ENCODE results near the gene AMN.

Gene AMN

DNA sequence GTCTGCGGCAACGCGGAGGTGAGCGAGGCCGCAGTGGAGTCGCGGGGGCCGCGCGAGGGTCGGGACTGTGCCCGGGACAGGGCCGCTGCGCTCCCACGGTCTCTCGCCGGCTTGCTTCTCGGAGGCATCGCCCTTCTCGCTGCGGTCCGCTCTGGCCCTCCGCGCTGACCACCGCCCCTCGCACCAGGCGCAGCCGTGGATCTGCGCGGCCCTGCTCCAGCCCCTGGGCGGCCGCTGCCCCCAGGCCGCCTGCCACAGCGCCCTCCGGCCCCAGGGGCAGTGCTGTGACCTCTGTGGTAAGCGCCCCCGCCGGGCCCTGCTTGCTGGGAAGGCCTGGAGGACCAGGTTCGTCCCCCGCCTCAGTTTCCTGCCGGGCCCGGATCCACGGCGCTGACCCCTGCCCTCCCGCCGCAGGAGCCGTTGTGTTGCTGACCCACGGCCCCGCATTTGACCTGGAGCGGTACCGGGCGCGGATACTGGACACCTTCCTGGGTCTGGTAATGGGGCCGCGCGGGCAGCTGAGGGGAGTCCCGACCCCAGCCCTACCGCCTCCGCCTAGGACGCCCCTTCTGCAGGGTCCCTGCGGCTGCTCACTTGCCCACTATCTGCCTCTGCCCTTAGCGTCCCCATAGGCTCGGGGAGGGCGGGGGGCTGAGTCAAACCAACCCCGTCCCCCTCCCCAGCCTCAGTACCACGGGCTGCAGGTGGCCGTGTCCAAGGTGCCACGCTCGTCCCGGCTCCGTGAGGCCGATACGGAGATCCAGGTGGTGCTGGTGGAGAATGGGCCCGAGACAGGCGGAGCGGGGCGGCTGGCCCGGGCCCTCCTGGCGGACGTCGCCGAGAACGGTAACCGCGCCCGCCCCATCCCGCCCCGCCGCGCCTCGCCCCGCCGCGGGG, 7.0 kb downstream of the AMN start:
- no peak for DNase-seq

DNA sequence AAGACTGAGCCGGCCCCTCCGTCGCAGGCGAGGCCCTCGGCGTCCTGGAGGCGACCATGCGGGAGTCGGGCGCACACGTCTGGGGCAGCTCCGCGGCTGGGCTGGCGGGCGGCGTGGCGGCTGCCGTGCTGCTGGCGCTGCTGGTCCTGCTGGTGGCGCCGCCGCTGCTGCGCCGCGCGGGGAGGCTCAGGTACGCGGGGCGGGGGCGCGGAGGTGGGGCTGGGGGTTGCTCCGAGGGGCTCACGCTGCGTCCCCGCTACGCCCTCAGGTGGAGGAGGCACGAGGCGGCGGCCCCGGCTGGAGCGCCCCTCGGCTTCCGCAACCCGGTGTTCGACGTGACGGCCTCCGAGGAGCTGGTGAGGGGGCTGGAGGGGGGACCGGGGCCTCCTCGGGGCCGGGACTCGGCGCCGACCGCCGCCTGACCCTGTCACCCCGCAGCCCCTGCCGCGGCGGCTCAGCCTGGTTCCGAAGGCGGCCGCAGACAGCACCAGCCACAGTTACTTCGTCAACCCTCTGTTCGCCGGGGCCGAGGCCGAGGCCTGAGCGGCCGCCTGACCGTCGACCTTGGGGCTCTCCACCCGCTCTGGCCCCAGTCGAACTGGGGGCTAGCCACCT, 7.8 kb downstream of the AMN start:
- DNase-seq, result peak; percentile 23

- no peak for DNase-seq
These were observed 8.5 kb downstream of the AMN start for GRCh38 chr14:102930753-102931579.

- DNase-seq, result no peak
These were observed 9.3 kb downstream of the AMN start for GRCh38 chr14:102931580-102932285.

GRCh38 chr14:102932484-102933248, 10.2 kb downstream of the AMN start:
- DNase-seq, result no peak

DNA sequence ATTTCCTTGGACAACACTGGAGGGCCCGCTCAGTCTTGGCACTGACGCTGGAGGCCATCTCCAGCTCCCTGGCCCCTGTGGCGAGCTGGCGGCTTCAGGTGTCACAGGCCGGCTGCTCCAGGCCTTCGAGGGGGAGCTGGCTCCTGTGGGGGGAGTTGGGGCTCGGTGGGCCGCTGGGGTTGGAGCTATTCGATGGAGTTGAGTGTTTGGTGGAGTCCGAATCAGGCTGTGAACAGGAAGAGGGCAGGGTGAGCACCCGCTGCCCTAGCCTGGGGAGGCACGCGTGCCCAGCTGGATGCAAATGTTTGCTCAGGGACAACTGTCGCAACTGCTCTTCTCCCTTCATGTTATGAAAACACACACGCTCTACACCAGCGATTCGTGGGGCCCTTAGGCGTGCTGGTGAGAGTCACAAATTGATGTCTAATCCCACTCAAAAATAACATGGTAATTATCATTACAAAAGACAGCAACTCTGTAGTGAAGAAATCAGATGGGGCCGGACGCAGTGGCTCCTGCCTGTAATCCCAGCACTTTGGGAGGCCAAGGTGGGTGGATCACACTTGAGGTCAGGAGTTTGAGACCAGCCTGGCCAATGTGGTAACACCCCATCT, 11.3 kb downstream of the AMN start:
- no peak for DNase-seq

GRCh38 chr14:102935756-102936155, 13.3 kb downstream of the AMN start:
- no peak for DNase-seq

- no peak for DNase-seq
These were observed 15.1 kb downstream of the AMN start for GRCh38 chr14:102937331-102938175.

DNA sequence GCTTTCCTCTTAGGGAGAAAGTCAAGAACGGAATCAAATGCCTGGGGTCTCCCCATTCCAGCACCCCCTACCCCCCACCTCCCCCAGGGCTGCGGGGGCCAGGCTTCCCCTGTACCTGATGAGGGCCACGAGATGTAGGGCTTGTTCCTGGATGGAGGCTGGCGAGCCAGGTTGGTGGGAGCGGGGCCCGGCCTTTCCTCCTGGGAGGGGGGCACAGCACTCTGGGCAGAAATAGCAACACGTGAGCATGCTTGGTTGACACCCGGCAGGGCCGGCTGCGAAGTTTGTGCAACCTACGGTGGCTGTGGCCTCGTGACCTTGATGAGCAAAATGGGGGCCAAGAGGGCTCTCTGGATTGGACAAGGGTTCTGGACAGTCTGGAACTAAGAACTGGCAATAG, 15.7 kb downstream of the AMN start:
- DNase-seq, result no peak

GRCh38 chr14:102939329-102939728, 16.9 kb downstream of the AMN start:
- DNase-seq, result no peak

DNA sequence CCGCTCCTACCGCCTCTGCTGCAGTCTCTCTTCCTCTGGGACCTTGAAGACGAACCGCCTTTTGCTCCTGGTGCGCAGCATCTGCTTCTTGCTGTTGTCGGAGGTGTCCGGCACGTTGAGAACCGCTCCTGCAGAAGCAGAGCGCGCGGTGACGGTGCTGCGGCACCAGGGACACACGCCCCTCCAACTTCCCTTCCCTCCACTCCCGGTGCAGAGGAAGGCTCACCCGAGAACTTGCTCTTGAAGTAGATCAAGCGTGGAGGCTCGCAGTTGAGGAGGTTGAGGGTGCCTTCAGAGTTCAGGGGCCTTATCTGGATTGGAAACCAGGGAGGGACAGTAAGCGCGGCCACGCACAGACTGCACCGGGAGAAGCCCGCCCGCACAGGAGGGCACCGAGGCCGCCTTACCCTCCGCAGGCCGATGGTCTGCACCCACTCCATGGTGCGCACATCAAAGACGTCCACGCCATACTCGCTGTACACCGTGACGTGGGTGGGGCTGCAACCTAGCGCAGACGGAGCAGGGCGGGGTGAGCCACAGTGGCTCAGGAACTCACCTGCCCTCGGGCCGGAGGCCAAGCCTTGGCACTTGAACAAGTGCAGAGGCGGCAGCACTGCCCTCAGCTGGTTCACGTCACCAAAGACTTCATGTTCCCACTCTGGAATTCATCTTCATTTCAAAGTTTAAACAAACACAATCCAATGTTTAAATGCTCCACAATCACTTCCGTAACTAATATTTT, 17.5 kb downstream of the AMN start:
- no peak for DNase-seq

DNA sequence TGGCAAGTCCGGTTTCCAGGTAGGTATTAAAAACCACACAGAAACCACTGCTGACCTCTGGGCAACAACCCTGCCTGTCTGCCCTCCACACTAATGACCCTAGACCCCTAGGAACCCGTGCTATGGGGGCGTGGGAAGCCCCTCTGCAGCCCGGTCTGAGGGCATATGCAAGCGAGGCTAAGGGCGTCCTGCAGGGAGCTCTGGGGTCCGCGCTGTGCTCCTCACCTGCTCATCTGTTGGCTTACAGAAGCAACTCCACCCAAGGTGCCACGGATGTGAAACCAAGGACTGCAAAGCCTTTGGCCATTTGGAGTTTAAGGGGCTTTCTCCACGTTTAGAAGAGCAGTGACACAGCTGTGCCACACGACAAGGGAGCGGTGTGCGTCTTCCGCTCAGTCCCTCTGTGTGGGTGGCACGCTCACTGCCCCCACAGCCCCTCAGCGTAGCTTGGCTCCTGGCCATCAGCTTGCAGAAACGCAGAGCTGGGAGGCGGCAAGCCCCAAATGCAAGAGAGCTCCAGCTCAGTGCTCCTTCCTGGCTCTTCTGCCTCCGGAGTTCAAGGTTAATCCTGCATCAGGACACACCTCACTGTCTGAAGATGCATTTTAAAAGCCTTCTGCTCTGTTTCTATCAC, 18.4 kb downstream of the AMN start:
- DNase-seq, result no peak

- no peak for DNase-seq
These were observed 19.1 kb downstream of the AMN start for GRCh38 chr14:102941419-102942011.

- DNase-seq, result no peak
These were observed 19.6 kb downstream of the AMN start for GRCh38 chr14:102942069-102942468.

- DNase-seq, result no peak
These were observed 21.0 kb downstream of the AMN start for GRCh38 chr14:102943454-102943853.

GRCh38 chr14:102943979-102944378, 21.5 kb downstream of the AMN start:
- DNase-seq, result no peak

DNA sequence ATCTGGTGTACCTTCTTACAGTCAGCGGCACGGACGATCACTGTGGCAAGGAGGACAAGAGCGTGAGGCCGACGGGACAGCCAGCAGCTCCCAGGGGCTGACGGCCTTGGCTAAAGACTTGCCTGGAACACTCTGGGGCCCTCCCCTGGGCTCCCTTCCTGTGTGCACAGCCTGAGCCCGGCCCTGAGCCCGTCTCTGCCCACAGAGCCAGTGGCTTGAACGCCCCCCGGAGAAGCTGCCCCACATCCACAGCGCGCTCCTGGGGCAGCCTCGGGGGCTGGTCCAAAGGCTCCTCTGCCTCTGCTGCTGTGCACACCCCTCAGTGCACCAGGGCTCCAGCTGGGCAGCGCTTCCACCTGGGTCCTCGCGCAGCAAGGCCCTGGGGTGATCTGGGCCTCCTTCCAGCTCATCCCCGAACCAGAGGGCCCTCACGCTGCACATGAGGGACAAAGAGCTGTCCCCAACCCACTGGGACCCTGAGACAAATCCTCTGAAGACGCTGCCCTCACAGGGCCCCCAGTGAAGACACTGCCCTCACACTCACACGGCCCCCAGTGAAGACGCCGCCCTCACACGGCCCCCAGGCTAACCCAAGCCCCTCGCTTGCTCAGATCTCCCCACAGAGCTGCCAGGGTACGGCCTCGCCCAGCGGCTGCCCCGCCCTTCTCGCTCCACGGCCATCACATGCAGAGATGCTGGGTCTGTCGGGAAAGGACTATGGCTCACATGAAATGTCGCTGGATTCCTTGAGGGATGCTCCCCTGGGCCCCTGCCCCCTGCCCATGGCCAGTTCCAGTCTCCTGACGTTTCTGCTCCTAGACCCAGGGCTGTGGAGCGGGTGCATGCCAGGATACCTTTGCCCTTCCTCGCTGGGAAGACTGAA, 22.2 kb downstream of the AMN start:
- DNase-seq, result no peak

Measured in NCI-H1105 treated with DMSO at 0.1 percent for 48 hours (cell line).